Vagina (tissue), 2 donors: Measurements from ENCODE around the gene WTAP. TPM values are rescaled to one million over a fixed set of nuclear protein-coding genes. Genes with fewer than 3 reads are reported as not detected.
A peak's percentile ranks its signal among the peaks of the same experiment; 100 is the strongest.

Experiments used
- DNase-seq, 2 donors: peaks; one replicate each; pipeline ENCODE4 v3.0.0-alpha.2; 2017; ENCODE audit errors: extremely low spot score in 2 of 2
- H3K27ac ChIP-seq: fragments of 200-600 bp; sonication (generic); one replicate; pipeline ENCODE4 v1.5.1; 2019
- H3K27me3 ChIP-seq: fragments of 200-600 bp; sonication (generic); one replicate; pipeline ENCODE4 v1.5.1; 2019
- H3K36me3 ChIP-seq, 2 donors: fragments of 200-600 bp; sonication (generic); one replicate each; pipeline ENCODE4 v1.5.1; 2017 to 2019
- H3K4me1 ChIP-seq: fragments of 200-600 bp; sonication (generic); one replicate; pipeline ENCODE4 v1.5.1; 2019
- H3K4me3 ChIP-seq, 2 donors: fragments of 200-600 bp; sonication (generic); 1 replicate in 1 of 2; 2 replicates in 1 of 2; pipeline ENCODE4 v1.5.1; 2016 to 2019
- H3K9me3 ChIP-seq: fragments of 200-600 bp; sonication (generic); one replicate; pipeline ENCODE4 v1.5.1; 2019
- CTCF ChIP-seq, 3 experiments: fragments of 450-650 bp in 2 of 3; fragments of 200-600 bp in 1 of 3; sonication (generic) in 1 of 3; IDR thresholded peaks; one replicate each; pipeline ENCODE4 v1.5.1; 2017 to 2019; ENCODE audit warnings: antibody characterized with exemption in 3 of 3, mild to moderate bottlenecking in 2 of 3, moderate library complexity in 2 of 3
- POLR2A ChIP-seq, 2 donors: fragments of 450-650 bp; IDR thresholded peaks; one replicate each; pipeline ENCODE4 v1.6.1; 2017; ENCODE audit warnings: antibody characterized with exemption in 2 of 2, mild to moderate bottlenecking in 2 of 2, moderate library complexity in 2 of 2
- POLR2AphosphoS5 ChIP-seq, 2 donors: sonication (generic); formaldehyde crosslinking; IDR thresholded peaks; one replicate each; pipeline ENCODE4 v1.9.0; 2017; ENCODE audit warnings: antibody characterized with exemption in 2 of 2, mild to moderate bottlenecking in 2 of 2, low read depth in 1 of 2; ENCODE audit not compliant: insufficient read depth in 1 of 2
- intact Hi-C: fragments of 100-400 bp; cut with DNase I; formaldehyde crosslinking; loops from one replicate; pipeline ENCODE4 v1.15.1; 2023
- total RNA-seq: library from RNA; depleted of rRNA; stranded (reverse); fragments of >200 nt; gene quantifications from one replicate; pipeline ENCODE4 v1.2.3, GENCODE V29; 2016

Gene WTAP
- total RNA-seq, 1 donor from 2014 or later: 85.0 TPM

GRCh38 chr6:159686040-159686439 lies 41.3 kb upstream of the WTAP start:
- Histone ChIP-seq H3K4me3 (no peak overlapping the region), H3K27me3 (no peaks in the 10 kb centered on the region), H3K27ac (no peak overlapping the region), H3K36me3 (peaks cover 6 to 80% of the 10 kb centered on the region in 2 donors), H3K4me1 (peaks cover 79% of the 10 kb centered on the region), H3K9me3 (no peaks in the 10 kb centered on the region)
- TF ChIP-seq POLR2A (IDR thresholded peaks at IDR 0.05): no peak
- TF ChIP-seq CTCF (IDR thresholded peaks at IDR 0.05): no peak
- TF ChIP-seq POLR2AphosphoS5 (IDR thresholded peaks at IDR 0.05; ENCODE audit: insufficient read depth in 1 of 2, low read depth in 1 of 2): no peak
- DNase-seq: no peak
- intact Hi-C loops: no loop called here

GRCh38 chr6:159686703-159687102 lies 40.6 kb upstream of the WTAP start:
- Histone ChIP-seq H3K27ac (no peak overlapping the region), H3K9me3 (no peaks in the 10 kb centered on the region), H3K27me3 (no peaks in the 10 kb centered on the region), H3K4me1 (peaks cover 75% of the 10 kb centered on the region), H3K36me3 (peaks cover 6 to 77% of the 10 kb centered on the region in 2 donors), H3K4me3 (no peak overlapping the region)
- no peak for TF ChIP-seq CTCF (IDR thresholded peaks at IDR 0.05)
- no peak for TF ChIP-seq POLR2A (IDR thresholded peaks at IDR 0.05)
- TF ChIP-seq POLR2AphosphoS5 (IDR thresholded peaks at IDR 0.05; ENCODE audit: insufficient read depth in 1 of 2, low read depth in 1 of 2): no peak
- intact Hi-C loops: no loop called here
- no peak for DNase-seq

DNA sequence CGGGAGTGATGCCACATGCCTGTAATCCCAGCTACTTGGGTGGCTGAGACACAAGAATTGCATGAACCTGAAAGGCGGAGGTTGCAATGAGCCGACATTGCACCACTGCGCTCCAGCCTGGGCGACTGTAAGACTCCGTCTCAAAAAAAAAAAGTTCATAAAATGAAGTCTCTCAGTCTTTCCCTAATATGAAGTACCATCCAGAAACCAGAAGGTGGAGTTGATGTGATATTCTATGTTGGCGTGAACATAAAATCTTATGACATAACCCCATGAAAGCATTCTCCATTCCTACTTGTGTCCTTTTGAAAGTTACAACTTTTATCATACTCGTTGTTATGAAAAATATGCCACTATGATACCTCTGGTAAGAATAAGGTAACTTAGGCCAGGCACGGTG lies 40.0 kb upstream of the WTAP start:
- H3K27ac ChIP-seq: no peak overlapping the region
- no peaks in the 10 kb centered on the region for H3K27me3 ChIP-seq
- peaks cover 6 to 75% of the 10 kb centered on the region in 2 donors for H3K36me3 ChIP-seq
- intact Hi-C loops: no loop called here
- no peak overlapping the region for H3K4me3 ChIP-seq
- no peak for DNase-seq
- H3K4me1 ChIP-seq: peaks cover 74% of the 10 kb centered on the region
- no peaks in the 10 kb centered on the region for H3K9me3 ChIP-seq
- TF ChIP-seq CTCF (IDR thresholded peaks at IDR 0.05) (no peak), POLR2AphosphoS5 (IDR thresholded peaks at IDR 0.05; ENCODE audit: insufficient read depth in 1 of 2, low read depth in 1 of 2) (no peak), POLR2A (IDR thresholded peaks at IDR 0.05) (no peak)

DNA sequence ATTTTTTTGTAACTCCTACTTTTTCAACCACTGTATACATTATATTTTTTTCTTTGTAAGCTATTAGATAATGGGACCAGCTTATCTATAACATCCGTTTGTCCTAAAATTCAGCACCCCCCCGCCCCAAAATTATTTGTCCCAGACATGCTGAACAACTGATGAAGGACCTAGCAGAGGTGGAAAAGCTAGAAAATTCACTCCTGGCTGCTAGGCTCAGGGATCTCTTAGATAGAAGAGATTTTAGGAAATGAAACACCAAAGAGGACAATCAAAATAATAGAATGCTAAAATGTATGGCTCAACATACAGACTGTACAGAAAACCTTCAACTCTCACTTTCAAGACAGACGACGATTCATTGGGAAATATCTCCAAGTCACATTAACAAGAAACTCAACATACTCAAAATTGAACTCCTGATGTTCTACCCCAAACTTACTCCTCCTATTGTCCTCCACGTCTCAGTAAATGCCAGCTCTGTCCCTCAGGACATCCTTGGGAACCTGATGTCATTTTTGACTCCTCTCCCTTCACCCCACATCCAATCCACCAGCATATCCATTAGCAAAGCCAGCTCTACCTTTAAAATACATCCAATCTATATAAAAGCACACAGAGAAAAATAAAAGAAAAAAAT lies 38.9 kb upstream of the WTAP start:
- peaks cover 63% of the 10 kb centered on the region for H3K4me1 ChIP-seq

More for the DNA sequence above, 38.9 kb upstream of the WTAP start:
- no peak for DNase-seq
- intact Hi-C loops: no loop called here
- H3K27me3 ChIP-seq: no peaks in the 10 kb centered on the region
- peak overlapping the region; percentile 47 for H3K27ac ChIP-seq
- TF ChIP-seq POLR2A (IDR thresholded peaks at IDR 0.05) (no peak), CTCF (IDR thresholded peaks at IDR 0.05) (no peak), POLR2AphosphoS5 (IDR thresholded peaks at IDR 0.05; ENCODE audit: insufficient read depth in 1 of 2, low read depth in 1 of 2) (no peak)
- H3K9me3 ChIP-seq: no peaks in the 10 kb centered on the region
- H3K4me3 ChIP-seq: peak overlapping the region; percentile 7 to 39
- H3K36me3 ChIP-seq: peaks cover 6 to 65% of the 10 kb centered on the region in 2 donors
